DMS 273 (cell line): ENCODE measurements around the gene TBC1D3I.
"Not testable (repeated sequence)": the region's sequence is repeated elsewhere in the genome, so short reads cannot be mapped to it uniquely, and the experiment has no call there.

Experiments
- DNase-seq: peaks from one replicate; lab custom pipeline; 2025; ENCODE audit not compliant: unreplicated experiment; lab: John Stamatoyannopoulos, UW

The TBC1D3I gene

GRCh38 chr17:36264470-36264869 is at the start of gene TBC1D3I:
Gene TBC1D3I, minus strand, starts transcription at chr17:36264570. Its CDS starts 1,585 bp downstream, at chr17:36262985.
- DNase-seq = not testable (repeated sequence)

DNA sequence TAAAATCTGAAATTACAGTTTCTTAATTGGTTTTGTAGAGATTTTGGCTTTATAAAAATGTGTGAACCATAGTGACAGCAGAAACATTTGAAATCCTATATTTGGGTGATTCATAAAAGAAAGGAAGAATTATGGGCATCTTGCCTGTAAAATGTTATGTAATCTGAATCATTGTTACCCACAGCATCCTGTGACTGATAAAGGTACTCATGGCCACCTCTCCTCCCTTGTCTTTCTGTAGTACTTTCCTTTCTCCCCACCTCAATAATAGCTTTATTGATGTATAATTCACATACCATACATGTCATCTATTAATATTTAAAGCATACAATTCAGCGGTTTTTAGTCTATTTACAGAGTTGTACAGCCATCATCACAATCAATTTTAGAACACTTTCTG is 30.8 kb upstream of the TBC1D3I start:
- DNase-seq = not testable (repeated sequence)

- DNase-seq = not testable (repeated sequence)
Observed at GRCh38 chr17:36289965-36290612, 25.7 kb upstream of the TBC1D3I start.

DNA sequence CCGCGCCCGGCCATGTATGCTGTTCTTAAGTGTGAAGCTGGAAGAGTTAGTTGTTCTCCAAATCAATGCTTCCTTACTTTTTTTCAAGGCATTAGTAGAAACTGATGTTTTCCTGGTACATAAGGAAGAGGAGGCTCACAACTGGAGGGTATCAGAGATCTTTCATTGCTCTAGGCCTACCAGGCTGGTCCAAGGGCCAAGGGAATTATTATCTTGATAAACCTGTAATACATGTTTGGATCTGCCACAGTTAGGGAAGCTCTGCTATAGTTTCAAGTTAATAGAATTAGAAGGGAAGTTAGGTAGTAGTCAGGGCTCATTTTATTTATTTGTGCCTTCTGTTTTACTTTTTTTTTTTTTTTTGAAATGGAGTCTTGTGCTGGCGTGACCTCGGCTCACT is 19.8 kb upstream of the TBC1D3I start:
- DNase-seq = not testable (repeated sequence)

DNA sequence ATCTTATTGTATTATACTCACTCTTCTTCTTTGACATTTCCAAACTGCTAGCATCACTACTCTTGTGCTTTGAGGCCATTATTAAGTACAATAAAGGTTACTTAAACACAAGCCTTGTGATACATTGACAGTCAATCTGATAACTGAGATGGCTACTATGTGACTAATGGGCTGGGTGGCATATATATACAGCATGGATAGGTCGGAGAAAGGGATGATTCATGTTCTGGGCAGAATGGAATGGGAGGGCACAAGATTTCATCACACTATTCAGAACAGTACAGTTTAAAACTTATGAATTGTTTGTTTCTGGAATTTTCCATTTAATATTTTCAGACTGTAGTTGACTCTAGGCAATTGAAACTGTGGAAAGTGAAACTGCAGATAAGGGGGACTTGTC is 18.9 kb upstream of the TBC1D3I start:
- DNase-seq = not testable (repeated sequence)

GRCh38 chr17:36242046-36242445 is 22.3 kb downstream of the TBC1D3I start:
- not testable (repeated sequence) for DNase-seq

- DNase-seq = not testable (repeated sequence)
Observed at GRCh38 chr17:36229644-36230043, 34.7 kb downstream of the TBC1D3I start.

DNA sequence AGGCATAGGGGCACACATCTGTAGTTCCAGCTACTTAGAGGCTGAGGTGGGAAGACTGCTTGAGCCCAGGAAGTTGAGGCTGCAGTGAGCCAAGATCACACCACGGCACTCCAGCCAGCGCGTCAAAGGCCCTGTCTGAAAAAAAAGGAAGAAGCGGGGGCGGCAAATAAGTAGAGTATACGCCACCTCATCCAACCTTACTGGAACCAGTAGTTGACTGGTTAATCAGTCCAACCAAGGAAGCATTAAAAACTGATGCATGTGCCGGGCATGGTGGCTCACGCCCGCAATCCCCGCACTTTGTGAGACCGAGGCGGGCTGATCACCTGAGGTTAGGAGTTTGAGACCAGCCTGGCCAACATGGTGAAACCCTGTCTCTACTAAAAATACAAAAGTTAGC is 41.4 kb downstream of the TBC1D3I start:
- not testable (repeated sequence) for DNase-seq

GRCh38 chr17:36221581-36222100 is 42.7 kb downstream of the TBC1D3I start:
- DNase-seq = not testable (repeated sequence)

- not testable (repeated sequence) for DNase-seq
Observed at GRCh38 chr17:36220737-36221580, 43.4 kb downstream of the TBC1D3I start.

GRCh38 chr17:36219556-36219955 is 44.8 kb downstream of the TBC1D3I start:
- DNase-seq = not testable (repeated sequence)

- not testable (repeated sequence) for DNase-seq
Observed at GRCh38 chr17:36215406-36216308, 48.7 kb downstream of the TBC1D3I start.

GRCh38 chr17:36214918-36215317 is 49.5 kb downstream of the TBC1D3I start:
- no peak for DNase-seq

- DNase-seq = no peak
Observed at GRCh38 chr17:36213695-36214094, 50.7 kb downstream of the TBC1D3I start.

GRCh38 chr17:36212966-36213365 is 51.4 kb downstream of the TBC1D3I start:
- no peak for DNase-seq

DNA sequence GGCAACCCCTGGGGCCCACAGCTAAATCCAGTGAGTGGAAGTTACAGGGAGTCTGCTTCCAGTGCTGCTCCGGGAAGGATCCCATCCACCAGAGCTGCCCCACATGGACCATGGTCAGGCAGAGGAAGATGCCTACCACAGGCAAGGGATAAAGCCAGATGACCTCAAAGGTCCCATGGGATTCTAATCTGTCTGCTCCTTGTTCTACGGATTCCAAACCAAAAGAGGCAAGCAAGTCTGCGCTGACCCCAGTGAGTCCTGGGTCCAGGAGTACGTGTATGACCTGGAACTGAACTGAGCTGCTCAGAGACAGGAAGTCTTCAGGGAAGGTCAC is 52.1 kb downstream of the TBC1D3I start:
- no peak for DNase-seq

GRCh38 chr17:36211484-36212271 is 52.7 kb downstream of the TBC1D3I start:
- DNase-seq = not testable (repeated sequence)

DNA sequence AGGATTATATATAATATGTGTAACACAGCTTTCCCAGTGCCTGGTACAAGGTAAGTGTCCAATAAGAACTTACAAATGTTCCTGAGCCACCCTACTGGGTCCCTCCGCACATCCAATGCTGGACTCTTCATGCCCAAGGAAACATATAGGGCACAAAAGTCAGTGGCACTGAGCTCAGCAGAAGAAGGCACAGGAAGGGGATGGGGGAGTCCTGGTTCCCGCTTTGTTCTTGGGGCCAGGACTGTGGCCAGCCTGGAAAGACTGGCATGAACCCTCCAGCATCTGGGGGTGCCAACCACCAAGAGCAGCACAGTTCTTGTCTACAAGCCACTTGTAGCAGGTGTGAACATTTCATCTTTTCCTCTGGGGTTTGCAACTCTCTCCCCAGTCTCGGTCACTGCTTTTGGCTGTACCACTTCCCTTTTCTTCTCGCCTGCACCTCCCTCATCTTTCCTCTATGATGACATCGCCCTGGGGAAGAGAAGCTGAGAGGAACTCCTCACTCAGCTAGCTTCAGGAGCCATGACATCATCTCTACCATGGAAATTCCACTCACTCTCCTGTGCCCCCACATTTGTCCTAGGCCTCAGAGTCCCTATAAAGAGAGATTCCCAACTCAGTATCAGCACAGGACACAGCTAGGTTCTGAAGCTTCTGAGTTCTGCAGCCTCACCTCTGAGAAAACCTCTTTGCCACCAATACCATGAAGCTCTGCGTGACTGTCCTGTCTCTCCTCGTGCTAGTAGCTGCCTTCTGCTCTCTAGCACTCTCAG is 53.7 kb downstream of the TBC1D3I start, which contains the start of gene CCL4L2:
TSS of gene CCL4L2 (plus strand) at position 625 of the 773 bp plus-strand sequence.
- DNase-seq = not testable (repeated sequence)

DNA sequence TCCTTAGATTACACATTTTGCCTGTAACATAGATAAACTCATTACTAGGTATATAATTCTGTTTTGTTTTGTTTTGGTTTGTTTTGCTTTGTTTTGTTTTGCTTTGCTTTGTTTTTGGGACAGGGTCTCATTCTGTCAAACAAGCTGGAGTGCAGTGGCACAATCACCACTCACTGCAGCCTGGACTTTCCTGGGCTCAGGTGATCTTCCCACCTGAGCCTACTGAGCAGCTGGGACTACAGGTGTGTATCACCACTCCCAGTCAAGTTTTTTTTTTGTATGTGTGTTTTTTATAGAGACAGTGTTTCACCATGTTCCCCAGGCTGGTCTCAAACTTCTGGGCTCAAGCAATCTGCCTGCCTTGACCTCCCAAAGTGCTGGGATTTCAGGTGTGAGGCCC is 54.8 kb downstream of the TBC1D3I start:
- no peak for DNase-seq
